ENCODE data around the gene MACROD2.

The MACROD2 gene

GRCh38 chr20:14580418-14581074 lies 585.2 kb downstream of the MACROD2 start:
- DNase-seq (ENCODE audit: low read depth, low spot score), result no peak

GRCh38 chr20:14581731-14582130 lies 586.4 kb downstream of the MACROD2 start:
- no peak for DNase-seq (ENCODE audit: low read depth, low spot score)

- no peak for DNase-seq (ENCODE audit: low read depth, low spot score)
Measured at GRCh38 chr20:14582855-14583254, 587.5 kb downstream of the MACROD2 start.

- no peak for DNase-seq (ENCODE audit: low read depth, low spot score)
Measured at GRCh38 chr20:14583413-14583812, 588.1 kb downstream of the MACROD2 start.

GRCh38 chr20:14589383-14589782 lies 594.1 kb downstream of the MACROD2 start:
- DNase-seq (ENCODE audit: low read depth, low spot score), result no peak

- no peak for DNase-seq (ENCODE audit: low read depth, low spot score)
Measured at GRCh38 chr20:14595051-14595450, 599.7 kb downstream of the MACROD2 start.

- DNase-seq (ENCODE audit: low read depth, low spot score), result no peak
Measured at GRCh38 chr20:14597206-14597715, 601.9 kb downstream of the MACROD2 start.

- no peak for DNase-seq (ENCODE audit: low read depth, low spot score)
Measured at GRCh38 chr20:14599613-14600012, 604.3 kb downstream of the MACROD2 start.

GRCh38 chr20:14600527-14600926 lies 605.2 kb downstream of the MACROD2 start:
- no peak for DNase-seq (ENCODE audit: low read depth, low spot score)

GRCh38 chr20:14604143-14604542 lies 608.8 kb downstream of the MACROD2 start:
- no peak for DNase-seq (ENCODE audit: low read depth, low spot score)

GRCh38 chr20:14609328-14610221 lies 614.3 kb downstream of the MACROD2 start:
- no peak for DNase-seq (ENCODE audit: low read depth, low spot score)

- DNase-seq (ENCODE audit: low read depth, low spot score), result no peak
Measured at GRCh38 chr20:14611479-14611878, 616.2 kb downstream of the MACROD2 start.

GRCh38 chr20:14612391-14612790 lies 617.1 kb downstream of the MACROD2 start:
- DNase-seq (ENCODE audit: low read depth, low spot score), result no peak

GRCh38 chr20:14616003-14616402 lies 620.7 kb downstream of the MACROD2 start:
- no peak for DNase-seq (ENCODE audit: low read depth, low spot score)

GRCh38 chr20:14617123-14617522 lies 621.8 kb downstream of the MACROD2 start:
- DNase-seq (ENCODE audit: low read depth, low spot score), result no peak

GRCh38 chr20:14619411-14619810 lies 624.1 kb downstream of the MACROD2 start:
- no peak for DNase-seq (ENCODE audit: low read depth, low spot score)

GRCh38 chr20:14622796-14623195 lies 627.5 kb downstream of the MACROD2 start:
- DNase-seq (ENCODE audit: low read depth, low spot score), result no peak

GRCh38 chr20:14631011-14631410 lies 635.7 kb downstream of the MACROD2 start:
- DNase-seq (ENCODE audit: low read depth, low spot score), result no peak

GRCh38 chr20:14632906-14633305 lies 637.6 kb downstream of the MACROD2 start:
- DNase-seq (ENCODE audit: low read depth, low spot score), result no peak

GRCh38 chr20:14633507-14633906 lies 638.2 kb downstream of the MACROD2 start:
- DNase-seq (ENCODE audit: low read depth, low spot score), result no peak

- DNase-seq (ENCODE audit: low read depth, low spot score), result no peak
Measured at GRCh38 chr20:14634665-14635064, 639.3 kb downstream of the MACROD2 start.

- DNase-seq (ENCODE audit: low read depth, low spot score), result no peak
Measured at GRCh38 chr20:14637441-14637840, 642.1 kb downstream of the MACROD2 start.

- DNase-seq (ENCODE audit: low read depth, low spot score), result no peak
Measured at GRCh38 chr20:14643146-14643545, 647.8 kb downstream of the MACROD2 start.
